Caco-2 (cell line): ENCODE data around the gene LTN1. TPM values are rescaled to one million over a fixed set of nuclear protein-coding genes. Genes with fewer than 3 reads are reported as not detected.

ENCODE experiments used
- BruUV-seq: library from RNA; stranded (reverse); fragments of 400-500 nt; replicated peaks from 2 replicates; lab custom pipeline; 2021; lab: Mats Ljungman, UMichigan
- CTCF ChIA-PET: fragments of 300-600 bp; sonication (Branson Sonifier 250); formaldehyde crosslinking; loops from one replicate; lab custom pipeline; 2022; ENCODE audit warnings: antibody characterized with exemption; lab: Charles Lee
- POLR2A ChIA-PET: fragments of 300-600 bp; sonication (Branson Sonifier 250); formaldehyde crosslinking; loops from one replicate; lab custom pipeline; 2022; ENCODE audit warnings: antibody characterized with exemption; lab: Charles Lee
- DNase-seq, 2 experiments: peaks; one replicate each; pipeline versions ENCODE4 v3.0.0 to v3.0.0-alpha.2; 2020 to 2022
- H3K27me3 ChIP-seq: replicated peaks from 2 replicates; pipeline ENCODE4 v1.6.0; 2011; ENCODE audit warnings: low read length; ENCODE audit not compliant: control insufficient read depth, insufficient read depth
- H3K36me3 ChIP-seq: 2 replicates; pipeline ENCODE4 v1.5.1; 2011; ENCODE audit warnings: low read length; ENCODE audit not compliant: control insufficient read depth, insufficient read depth
- H3K4me1 ChIP-seq: fragments of 250-450 bp; sonication (Bioruptor Pico); 2 replicates; pipeline ENCODE4 v1.5.1; 2020; ENCODE audit warnings: mild to moderate bottlenecking
- H3K4me3 ChIP-seq: 2 replicates; pipeline ENCODE4 v1.5.1; 2011; ENCODE audit warnings: low read depth, mild to moderate bottlenecking, control low read depth, low read length
- H3K9me3 ChIP-seq: fragments of 250-450 bp; sonication (Bioruptor Pico); 2 replicates; pipeline ENCODE4 v1.5.1; 2020; ENCODE audit warnings: mild to moderate bottlenecking, moderate library complexity
- H3K27ac Mint-ChIP-seq: one replicate; pipeline ENCODE4 v1.8.0; 2022; ENCODE audit warnings: mixed read lengths; ENCODE audit not compliant: unreplicated experiment
- H3K27me3 Mint-ChIP-seq: one replicate; pipeline ENCODE4 v1.8.0; 2022; ENCODE audit warnings: mixed read lengths; ENCODE audit not compliant: insufficient read depth, unreplicated experiment
- H3K36me3 Mint-ChIP-seq: one replicate; pipeline ENCODE4 v1.8.0; 2022; ENCODE audit warnings: mild to moderate bottlenecking, mixed read lengths; ENCODE audit not compliant: insufficient read depth, unreplicated experiment
- H3K4me1 Mint-ChIP-seq: one replicate; pipeline ENCODE4 v1.8.0; 2022; ENCODE audit warnings: low read depth, mixed read lengths; ENCODE audit not compliant: unreplicated experiment
- H3K4me3 Mint-ChIP-seq: one replicate; pipeline ENCODE4 v1.8.0; 2022; ENCODE audit warnings: mild to moderate bottlenecking, moderate library complexity, mixed read lengths; ENCODE audit not compliant: unreplicated experiment
- H3K9me3 Mint-ChIP-seq: one replicate; pipeline ENCODE4 v1.8.0; 2022; ENCODE audit warnings: mixed read lengths; ENCODE audit not compliant: unreplicated experiment
- intact Hi-C: fragments of 100-400 bp; cut with micrococcal nuclease; formaldehyde crosslinking; loops from one replicate; pipeline ENCODE4 v1.10.0; 2022; ENCODE audit not compliant: unreplicated experiment
- total RNA-seq: library from RNA; stranded (reverse); gene quantifications from 2 replicates; pipeline ENCODE4 v1.2.3, GENCODE V29; 2022
- TF ChIP-seq, protein P1 (sequence below), 2 experiments: fragments of 200-600 bp in 1 of 2; IDR thresholded peaks; 1 replicate in 1 of 2; 2 replicates in 1 of 2; pipeline versions ENCODE4 v1.5.1 to v1.8.0; 2011 to 2022; ENCODE audit warnings: antibody characterized with exemption in 1 of 2, control low read depth in 1 of 2, inconsistent platforms in 1 of 2, low read depth in 1 of 2, low read length in 1 of 2, mild to moderate bottlenecking in 1 of 2, moderate library complexity in 1 of 2; ENCODE audit not compliant: insufficient read depth in 1 of 2, severe bottlenecking in 1 of 2, unreplicated experiment in 1 of 2

Gene LTN1
- total RNA-seq, 1 experiment from 2014 or later, result 25.4 TPM

GRCh38 chr21:28906236-28906635 is 86.4 kb downstream of the LTN1 start:
- TF ChIP-seq, protein P1, sequence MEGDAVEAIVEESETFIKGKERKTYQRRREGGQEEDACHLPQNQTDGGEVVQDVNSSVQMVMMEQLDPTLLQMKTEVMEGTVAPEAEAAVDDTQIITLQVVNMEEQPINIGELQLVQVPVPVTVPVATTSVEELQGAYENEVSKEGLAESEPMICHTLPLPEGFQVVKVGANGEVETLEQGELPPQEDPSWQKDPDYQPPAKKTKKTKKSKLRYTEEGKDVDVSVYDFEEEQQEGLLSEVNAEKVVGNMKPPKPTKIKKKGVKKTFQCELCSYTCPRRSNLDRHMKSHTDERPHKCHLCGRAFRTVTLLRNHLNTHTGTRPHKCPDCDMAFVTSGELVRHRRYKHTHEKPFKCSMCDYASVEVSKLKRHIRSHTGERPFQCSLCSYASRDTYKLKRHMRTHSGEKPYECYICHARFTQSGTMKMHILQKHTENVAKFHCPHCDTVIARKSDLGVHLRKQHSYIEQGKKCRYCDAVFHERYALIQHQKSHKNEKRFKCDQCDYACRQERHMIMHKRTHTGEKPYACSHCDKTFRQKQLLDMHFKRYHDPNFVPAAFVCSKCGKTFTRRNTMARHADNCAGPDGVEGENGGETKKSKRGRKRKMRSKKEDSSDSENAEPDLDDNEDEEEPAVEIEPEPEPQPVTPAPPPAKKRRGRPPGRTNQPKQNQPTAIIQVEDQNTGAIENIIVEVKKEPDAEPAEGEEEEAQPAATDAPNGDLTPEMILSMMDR (IDR thresholded peaks at IDR 0.05; ENCODE audit: insufficient read depth in 1 of 2, low read depth in 1 of 2, low read length in 1 of 2, severe bottlenecking in 1 of 2, unreplicated experiment in 1 of 2), result no peak

GRCh38 chr21:28904961-28905435 is 87.7 kb downstream of the LTN1 start:
- intact Hi-C loops, result no loop called here
- BruUV-seq, result no TSS peak
- ChIA-PET POLR2A (no interaction called here), CTCF (no interaction called here)
- Histone ChIP-seq H3K4me3 (no peak overlapping the region), H3K4me1 (no peaks in the 10 kb centered on the region), H3K36me3 (no peaks in the 10 kb centered on the region), H3K9me3 (no peaks in the 10 kb centered on the region), H3K27me3 (no peaks in the 10 kb centered on the region)
- no peak overlapping the region for H3K4me3 Mint-ChIP-seq
- H3K4me1 Mint-ChIP-seq, result no peaks in the 10 kb centered on the region
- H3K9me3 Mint-ChIP-seq, result peaks cover 6% of the 10 kb centered on the region
- DNase-seq, result no peak
- TF ChIP-seq, protein P1 (IDR thresholded peaks at IDR 0.05; ENCODE audit: insufficient read depth in 1 of 2, low read depth in 1 of 2, low read length in 1 of 2, severe bottlenecking in 1 of 2, unreplicated experiment in 1 of 2), result no peak
- H3K36me3 Mint-ChIP-seq, result no peaks in the 10 kb centered on the region
- no peak overlapping the region for H3K27ac Mint-ChIP-seq
- no peaks in the 10 kb centered on the region for H3K27me3 Mint-ChIP-seq

More at GRCh38 chr21:28906236-28906635, 86.4 kb downstream of the LTN1 start:
- no peaks in the 10 kb centered on the region for H3K4me1 Mint-ChIP-seq
- POLR2A ChIA-PET, result no interaction called here
- H3K4me1 ChIP-seq, result no peaks in the 10 kb centered on the region
- H3K4me3 Mint-ChIP-seq, result no peak overlapping the region
- H3K9me3 ChIP-seq, result no peaks in the 10 kb centered on the region
- H3K36me3 Mint-ChIP-seq, result no peaks in the 10 kb centered on the region
- peaks cover 6% of the 10 kb centered on the region for H3K9me3 Mint-ChIP-seq
- DNase-seq, result no peak
- peaks cover 3% of the 10 kb centered on the region for H3K27me3 Mint-ChIP-seq
- intact Hi-C loops, result no loop called here
- H3K27me3 ChIP-seq, result no peaks in the 10 kb centered on the region
- CTCF ChIA-PET, result no interaction called here
- H3K36me3 ChIP-seq, result no peaks in the 10 kb centered on the region
- no peak overlapping the region for H3K4me3 ChIP-seq
- H3K27ac Mint-ChIP-seq, result no peak overlapping the region
- no TSS peak for BruUV-seq

DNA sequence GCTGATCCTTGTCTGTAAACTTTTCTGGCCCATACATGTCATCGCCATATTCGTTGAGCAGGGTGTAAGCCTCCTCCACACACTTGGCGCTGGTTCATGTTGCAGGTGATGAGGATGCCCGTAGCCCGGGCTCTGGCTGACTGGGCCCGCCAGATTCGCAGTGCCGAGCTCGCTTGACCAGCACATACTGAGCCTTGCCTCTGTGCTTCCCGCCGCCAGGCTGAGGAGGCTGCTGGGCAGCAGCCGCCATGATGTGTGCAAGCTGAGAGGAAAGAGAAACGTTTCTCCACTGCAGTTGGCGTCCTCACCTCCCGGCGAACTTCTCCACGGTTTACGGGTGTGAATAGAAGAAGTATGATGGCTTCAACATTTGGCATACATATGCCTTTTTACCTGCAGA is 89.2 kb downstream of the LTN1 start:
- intact Hi-C loops, result no loop called here
- no peak overlapping the region for H3K27ac Mint-ChIP-seq
- Histone ChIP-seq H3K9me3 (no peaks in the 10 kb centered on the region), H3K4me3 (no peak overlapping the region), H3K36me3 (no peaks in the 10 kb centered on the region), H3K4me1 (no peaks in the 10 kb centered on the region), H3K27me3 (no peaks in the 10 kb centered on the region)
- no peaks in the 10 kb centered on the region for H3K36me3 Mint-ChIP-seq
- TF ChIP-seq, protein P1 (IDR thresholded peaks at IDR 0.05; ENCODE audit: insufficient read depth in 1 of 2, low read depth in 1 of 2, low read length in 1 of 2, severe bottlenecking in 1 of 2, unreplicated experiment in 1 of 2), result no peak
- ChIA-PET CTCF (no interaction called here), POLR2A (no interaction called here)
- H3K27me3 Mint-ChIP-seq, result no peaks in the 10 kb centered on the region
- BruUV-seq, result no TSS peak
- H3K4me3 Mint-ChIP-seq, result no peak overlapping the region
- no peaks in the 10 kb centered on the region for H3K4me1 Mint-ChIP-seq
- H3K9me3 Mint-ChIP-seq, result peaks cover 6% of the 10 kb centered on the region
- DNase-seq, result no peak
